NCI-H187 treated with DMSO at 0.1 percent for 48 hours (cell line): ENCODE results near the gene S100A6.

Experiments used
- DNase-seq: peaks from one replicate; lab custom pipeline; 2025; lab: John Stamatoyannopoulos, UW

The S100A6 gene

GRCh38 chr1:153545067-153546055, 9.6 kb upstream of the S100A6 start, which contains the start of gene S100A4:
S100A4 (minus strand) TSS chr1:153545806; CDS start chr1:153544794, 1,012 bp downstream.
- peak; percentile 89 for DNase-seq

GRCh38 chr1:153544453-153545066, 8.8 kb upstream of the S100A6 start:
- DNase-seq: no peak

- DNase-seq: no peak
These were observed 7.9 kb upstream of the S100A6 start for GRCh38 chr1:153543736-153544135.

- no peak for DNase-seq
These were observed 7.3 kb upstream of the S100A6 start for GRCh38 chr1:153542956-153543711.

- DNase-seq: no peak
These were observed 6.1 kb upstream of the S100A6 start for GRCh38 chr1:153541641-153542590.

- DNase-seq: no peak
These were observed 4.9 kb upstream of the S100A6 start, which contains the start of gene S100A5 for GRCh38 chr1:153540394-153541361. S100A5 (minus strand) TSS chr1:153540934; CDS start chr1:153540191, 743 bp downstream.

- DNase-seq: no peak
These were observed 3.8 kb upstream of the S100A6 start for GRCh38 chr1:153539395-153540093.

GRCh38 chr1:153538315-153538821, 2.6 kb upstream of the S100A6 start:
- DNase-seq: peak; percentile 33

- DNase-seq: no peak
These were observed 1.6 kb upstream of the S100A6 start for GRCh38 chr1:153537376-153537730.

GRCh38 chr1:153536671-153537375, 1.0 kb upstream of the S100A6 start:
- DNase-seq: no peak

- DNase-seq: no peak
These were observed 350 bp upstream of the S100A6 start for GRCh38 chr1:153536012-153536670.

- no peak for DNase-seq
These were observed 908 bp downstream of the S100A6 start for GRCh38 chr1:153534925-153535241.

GRCh38 chr1:153534226-153534924, 1.4 kb downstream of the S100A6 start:
- no peak for DNase-seq

GRCh38 chr1:153533689-153534201, 2.0 kb downstream of the S100A6 start:
- no peak for DNase-seq

- DNase-seq: peak; percentile 42
These were observed 2.8 kb downstream of the S100A6 start for GRCh38 chr1:153532769-153533599.

GRCh38 chr1:153532181-153532580, 3.6 kb downstream of the S100A6 start:
- no peak for DNase-seq
